Gastroesophageal sphincter (tissue), 3 donors: ENCODE results near the gene LRRC15.

Experiments used
- EP300 ChIP-seq: sonication (generic); formaldehyde crosslinking; IDR thresholded peaks from one replicate; pipeline ENCODE4 v1.6.1; 2017; ENCODE audit warnings: antibody characterized with exemption, mild to moderate bottlenecking
- POLR2A ChIP-seq, 2 donors: fragments of 450-650 bp; IDR thresholded peaks; one replicate each; pipeline ENCODE4 v1.6.1; 2017; ENCODE audit warnings: antibody characterized with exemption in 2 of 2, mild to moderate bottlenecking in 2 of 2, moderate library complexity in 1 of 2
- POLR2AphosphoS5 ChIP-seq: sonication (generic); formaldehyde crosslinking; IDR thresholded peaks from one replicate; pipeline ENCODE4 v1.6.1; 2017; ENCODE audit warnings: antibody characterized with exemption
- TF ChIP-seq, protein P1 (sequence below), 4 experiments: fragments of 200-600 bp in 2 of 4; fragments of 450-650 bp in 2 of 4; sonication (generic) in 1 of 4; IDR thresholded peaks; one replicate each; pipeline ENCODE4 v1.5.1; 2017 to 2019; ENCODE audit warnings: antibody characterized with exemption in 4 of 4, mild to moderate bottlenecking in 2 of 4, moderate library complexity in 2 of 4

DNA sequence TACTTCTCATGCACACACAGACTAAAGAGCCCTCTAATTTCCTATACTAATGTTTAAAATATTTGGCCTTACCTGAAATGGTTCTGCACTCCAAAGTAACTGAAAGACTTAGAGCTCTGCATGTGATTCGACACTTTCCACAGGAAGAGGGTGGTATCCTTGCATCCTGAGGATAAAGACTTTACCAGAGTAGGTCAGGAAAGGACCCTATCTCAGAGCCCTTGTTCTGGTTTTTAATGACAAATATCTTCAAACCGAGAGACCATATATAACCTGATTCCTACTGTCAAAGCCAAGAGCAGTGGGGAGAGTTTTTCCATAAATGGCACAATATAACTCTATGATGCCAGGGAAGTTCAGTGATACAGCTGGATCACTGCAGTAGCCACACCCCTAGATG, 29.6 kb upstream of the LRRC15 start, which contains the start of gene GP5:
- TF ChIP-seq, protein P1, sequence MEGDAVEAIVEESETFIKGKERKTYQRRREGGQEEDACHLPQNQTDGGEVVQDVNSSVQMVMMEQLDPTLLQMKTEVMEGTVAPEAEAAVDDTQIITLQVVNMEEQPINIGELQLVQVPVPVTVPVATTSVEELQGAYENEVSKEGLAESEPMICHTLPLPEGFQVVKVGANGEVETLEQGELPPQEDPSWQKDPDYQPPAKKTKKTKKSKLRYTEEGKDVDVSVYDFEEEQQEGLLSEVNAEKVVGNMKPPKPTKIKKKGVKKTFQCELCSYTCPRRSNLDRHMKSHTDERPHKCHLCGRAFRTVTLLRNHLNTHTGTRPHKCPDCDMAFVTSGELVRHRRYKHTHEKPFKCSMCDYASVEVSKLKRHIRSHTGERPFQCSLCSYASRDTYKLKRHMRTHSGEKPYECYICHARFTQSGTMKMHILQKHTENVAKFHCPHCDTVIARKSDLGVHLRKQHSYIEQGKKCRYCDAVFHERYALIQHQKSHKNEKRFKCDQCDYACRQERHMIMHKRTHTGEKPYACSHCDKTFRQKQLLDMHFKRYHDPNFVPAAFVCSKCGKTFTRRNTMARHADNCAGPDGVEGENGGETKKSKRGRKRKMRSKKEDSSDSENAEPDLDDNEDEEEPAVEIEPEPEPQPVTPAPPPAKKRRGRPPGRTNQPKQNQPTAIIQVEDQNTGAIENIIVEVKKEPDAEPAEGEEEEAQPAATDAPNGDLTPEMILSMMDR (IDR thresholded peaks at IDR 0.05), result no peak
- no peak for TF ChIP-seq POLR2A (IDR thresholded peaks at IDR 0.05)
- TF ChIP-seq POLR2AphosphoS5, result no peak
- no peak for TF ChIP-seq EP300
